ENCODE results near the gene IVD. TPM values are rescaled to one million over a fixed set of nuclear protein-coding genes. Genes with fewer than 3 reads are reported as not detected.

The IVD gene
- total and polyA plus RNA-seq, 2 of the 4 experiments (the other 2 are of a cell fraction): 31.7 to 41.1 TPM

- intact Hi-C loops (cut with micrococcal nuclease): no loop called here
These were observed 58.4 kb downstream of the IVD start for GRCh38 chr15:40463886-40464545.

More at GRCh38 chr15:40463886-40464545, 58.4 kb downstream of the IVD start:
- TF ChIP-seq MAZ (IDR thresholded peaks at IDR 0.05; ENCODE audit: borderline replicate concordance, low read depth, low read length) (no peak), RFX5 (IDR thresholded peaks at IDR 0.05; ENCODE audit: low read depth, low read length) (no peak), NFE2L2 (IDR thresholded peaks at IDR 0.05; ENCODE audit: low read depth, low read length) (no peak), CTCF (conservative IDR thresholded peaks at IDR 0.05; ENCODE audit: low read depth, low read length) (no peak)
- TF ChIP-seq, protein P1, sequence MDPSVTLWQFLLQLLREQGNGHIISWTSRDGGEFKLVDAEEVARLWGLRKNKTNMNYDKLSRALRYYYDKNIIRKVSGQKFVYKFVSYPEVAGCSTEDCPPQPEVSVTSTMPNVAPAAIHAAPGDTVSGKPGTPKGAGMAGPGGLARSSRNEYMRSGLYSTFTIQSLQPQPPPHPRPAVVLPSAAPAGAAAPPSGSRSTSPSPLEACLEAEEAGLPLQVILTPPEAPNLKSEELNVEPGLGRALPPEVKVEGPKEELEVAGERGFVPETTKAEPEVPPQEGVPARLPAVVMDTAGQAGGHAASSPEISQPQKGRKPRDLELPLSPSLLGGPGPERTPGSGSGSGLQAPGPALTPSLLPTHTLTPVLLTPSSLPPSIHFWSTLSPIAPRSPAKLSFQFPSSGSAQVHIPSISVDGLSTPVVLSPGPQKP (IDR thresholded peaks at IDR 0.05; ENCODE audit: borderline replicate concordance, low read depth, low read length): no peak
- no peak overlapping the region for H3K56ac ChIP-seq (ENCODE audit: extremely low read depth, insufficient read depth, low read length)
- H2BK5ac ChIP-seq (ENCODE audit: low read depth, low read length, poor library complexity, severe bottlenecking): no peak overlapping the region
- H4K91ac ChIP-seq (ENCODE audit: insufficient read depth, low read depth, low read length): no peak overlapping the region
- 100% methylated on average over 1 of the region's 14 CpGs; no CpG with 5 or more reads in 1 of the 2 experiments for WGBS, 2 experiments (ENCODE audit: extremely low coverage in 2 of 2, insufficient read length in 1 of 2)
- DNase-seq: no peak
- no peaks in the 10 kb centered on the region for H3K9me3 ChIP-seq (ENCODE audit: control insufficient read depth, insufficient read depth, low read length)
- H4K20me1 ChIP-seq (ENCODE audit: insufficient read depth, low read length): peaks cover 25% of the 10 kb centered on the region; the same call in 1 of the 2 replicates
- H3K79me1 ChIP-seq (ENCODE audit: low read depth in 1 of 2, low read length in 2 of 2): peaks cover 8 to 31% of the 10 kb centered on the region in 2 experiments; a peak in 3 of 4 replicates
- H3K18ac ChIP-seq (ENCODE audit: low read depth, low read length): no peak overlapping the region
- H3K36me3 ChIP-seq (ENCODE audit: control insufficient read depth, insufficient read depth, low read length): peaks cover 50% of the 10 kb centered on the region
- no peak overlapping the region for H3K14ac ChIP-seq (replicated peaks; ENCODE audit: low read depth, low read length)
- H2AK9ac ChIP-seq (replicated peaks; ENCODE audit: low read depth, low read length, poor library complexity): no peak overlapping the region
- no peak overlapping the region for H3K4ac ChIP-seq (ENCODE audit: low read depth, low read length)
- no peak overlapping the region for H4K5ac ChIP-seq (ENCODE audit: low read depth, low read length)
- no TSS peak for BruUV-seq (replicated peaks)
- H4K8ac ChIP-seq (ENCODE audit: low read depth in 2 of 2, low read length in 2 of 2): no peak overlapping the region
- H3K23ac ChIP-seq (ENCODE audit: low read depth, low read length): no peak overlapping the region
- no peak overlapping the region for H2BK120ac ChIP-seq (ENCODE audit: low read depth, low read length)
- dilution Hi-C loops (cut with HindIII; ENCODE audit: low sequenced_read_pairs, unreplicated experiment) (no loop called here), in situ Hi-C loops (cut with MboI; ENCODE audit: low sequenced_read_pairs) (no loop called here)
- no peak overlapping the region for H2AK5ac ChIP-seq (ENCODE audit: low read depth, low read length)
- no peak for ATAC-seq (ENCODE audit: low read depth)
- H2BK15ac ChIP-seq (ENCODE audit: low read depth, low read length): no peak overlapping the region
- H3K9ac ChIP-seq (ENCODE audit: low read depth, low read length): no peak overlapping the region
- no peaks in the 10 kb centered on the region; the same call in 1 of the 2 replicates for H3K9me1 ChIP-seq (ENCODE audit: insufficient read depth, low read length)
- no peaks in the 10 kb centered on the region for H3K4me1 ChIP-seq (ENCODE audit: control insufficient read depth, insufficient read depth, low read length)
- ChIA-PET POLR2A (ENCODE audit: unreplicated experiment) (no interaction called here), CTCF (interaction anchor here (0.9 kb wide), 1 partner anchor 11 kb away, joined by 3 read pairs; no protein-coding TSS in a partner anchor)
- no peak overlapping the region for H3K27ac ChIP-seq (ENCODE audit: insufficient read depth, low read length)
- no peak overlapping the region for H2AFZ ChIP-seq (replicated peaks; ENCODE audit: low read length, poor library complexity)
- no peak overlapping the region for H3K4me2 ChIP-seq (ENCODE audit: low read depth, low read length)
- H2BK20ac ChIP-seq (ENCODE audit: low read depth, low read length): no peak overlapping the region
- no peak overlapping the region for H3K4me3 ChIP-seq (ENCODE audit: insufficient read depth, low read depth, low read length)
- no peaks in the 10 kb centered on the region for H3K27me3 ChIP-seq (ENCODE audit: control insufficient read depth, insufficient read depth, low read length)

Data from IMR-90 (cell line).